GM18909 (cell line): Measurements from ENCODE around the gene FGF10.

Experiments
- ATAC-seq: cut with Tn5 transposase; IDR thresholded peaks from one replicate; pipeline ENCODE4 v1.9.1; 2021; ENCODE audit warnings: mild to moderate bottlenecking; ENCODE audit not compliant: unreplicated experiment, poor library complexity

The FGF10 gene

GRCh38 chr5:44389090-44389822 is at the start of gene FGF10:
Gene FGF10, minus strand, starts transcription at chr5:44389420. Its CDS starts 738 bp downstream, at chr5:44388682.
- no peak for ATAC-seq

GRCh38 chr5:44426944-44427343 is 37.7 kb upstream of the FGF10 start:
- ATAC-seq = no peak

- no peak for ATAC-seq
Observed at GRCh38 chr5:44412286-44412685, 23.1 kb upstream of the FGF10 start.

- ATAC-seq = peak; percentile 68
Observed at GRCh38 chr5:44402084-44402483, 12.9 kb upstream of the FGF10 start.

GRCh38 chr5:44401611-44402010 is 12.4 kb upstream of the FGF10 start:
- ATAC-seq = no peak

GRCh38 chr5:44398382-44398781 is 9.2 kb upstream of the FGF10 start:
- no peak for ATAC-seq

- no peak for ATAC-seq
Observed at GRCh38 chr5:44396312-44396711, 7.1 kb upstream of the FGF10 start.

- ATAC-seq = no peak
Observed at GRCh38 chr5:44390351-44390750, 1.1 kb upstream of the FGF10 start.

GRCh38 chr5:44389823-44390143 is 563 bp upstream of the FGF10 start:
- no peak for ATAC-seq

- ATAC-seq = no peak
Observed at GRCh38 chr5:44388321-44389089, 715 bp downstream of the FGF10 start.

GRCh38 chr5:44387921-44388320 is 1.3 kb downstream of the FGF10 start:
- no peak for ATAC-seq

- no peak for ATAC-seq
Observed at GRCh38 chr5:44387406-44387805, 1.8 kb downstream of the FGF10 start.

GRCh38 chr5:44385291-44385900 is 3.8 kb downstream of the FGF10 start:
- no peak for ATAC-seq

GRCh38 chr5:44384816-44385215 is 4.4 kb downstream of the FGF10 start:
- no peak for ATAC-seq

GRCh38 chr5:44382894-44383293 is 6.3 kb downstream of the FGF10 start:
- ATAC-seq = no peak

GRCh38 chr5:44377057-44377456 is 12.2 kb downstream of the FGF10 start:
- ATAC-seq = no peak

- no peak for ATAC-seq
Observed at GRCh38 chr5:44372028-44372427, 17.2 kb downstream of the FGF10 start.

GRCh38 chr5:44367203-44367602 is 22.0 kb downstream of the FGF10 start:
- ATAC-seq = no peak

- no peak for ATAC-seq
Observed at GRCh38 chr5:44365345-44365744, 23.9 kb downstream of the FGF10 start.

- ATAC-seq = no peak
Observed at GRCh38 chr5:44364097-44364496, 25.1 kb downstream of the FGF10 start.

GRCh38 chr5:44361342-44362001 is 27.7 kb downstream of the FGF10 start:
- ATAC-seq = no peak
